ENCODE data around the gene NPFF. TPM values are rescaled to one million over a fixed set of nuclear protein-coding genes. Genes with fewer than 3 reads are reported as not detected.

NPFF gene
- total and polyA plus RNA-seq, 2 of the 13 experiments (the other 11 are each of a cell fraction or from before 2014, with no cell fraction given): not detected

DNA sequence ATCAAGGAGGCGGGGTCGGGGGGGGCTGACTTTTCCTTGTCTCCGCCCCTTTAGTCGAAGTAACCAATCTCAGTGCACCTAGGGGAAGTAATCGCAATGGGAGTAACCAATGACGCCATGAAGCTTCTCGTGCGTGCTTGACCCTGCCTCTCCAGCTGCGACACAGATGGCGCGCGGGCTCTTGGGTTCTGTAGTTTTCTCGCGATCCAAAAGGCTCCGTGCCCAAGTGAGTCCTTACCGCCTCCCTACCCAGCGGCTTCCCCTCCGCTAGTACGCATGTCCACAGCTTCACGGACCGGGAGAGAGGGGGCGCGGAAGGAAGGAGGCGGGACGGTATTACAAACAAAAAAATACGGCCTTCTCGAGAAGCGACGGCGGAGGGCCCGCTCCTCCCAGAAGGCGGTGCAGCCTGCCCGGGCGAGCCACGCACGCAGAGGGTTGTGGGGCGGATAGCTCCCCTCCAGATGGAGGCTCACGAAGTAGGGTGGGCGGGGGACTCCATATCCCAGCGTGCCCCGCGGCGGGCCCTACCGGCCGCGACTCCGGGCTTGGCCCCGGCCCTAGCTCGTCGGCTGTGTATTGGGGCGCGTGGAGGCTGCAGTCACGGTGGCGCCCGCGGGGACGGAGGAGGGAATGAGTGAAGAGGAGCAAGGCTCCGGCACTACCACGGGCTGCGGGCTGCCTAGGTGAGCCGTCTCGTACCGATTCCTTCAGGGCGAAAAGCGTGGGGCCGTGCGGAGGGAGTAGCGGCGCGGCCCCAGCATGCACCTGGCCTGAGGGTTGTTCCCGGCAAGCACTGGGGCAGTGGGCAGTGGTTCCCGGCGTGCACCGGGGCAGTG lies 6.3 kb downstream of the NPFF start, which contains the start of gene TARBP2 (continued):
- TF ChIP-seq RBM39 (IDR thresholded peaks at IDR 0.05; ENCODE audit: low read depth, low read length, poor library complexity, severe bottlenecking): peak; percentile 81
- TF ChIP-seq EED (CRISPR knock-in tag; IDR thresholded peaks at IDR 0.05): no peak
- TF ChIP-seq KAT7 (CRISPR knock-in tag; IDR thresholded peaks at IDR 0.05; ENCODE audit: borderline replicate concordance): no peak
- no peak for TF ChIP-seq GZF1 (CRISPR knock-in tag; IDR thresholded peaks at IDR 0.05)
- no peak for TF ChIP-seq NONO (IDR thresholded peaks at IDR 0.05)
- peak; percentile 97 for TF ChIP-seq NONO (CRISPR knock-in tag; conservative IDR thresholded peaks at IDR 0.05)
- TF ChIP-seq ZNF550 (CRISPR knock-in tag; IDR thresholded peaks at IDR 0.05; ENCODE audit: borderline replicate concordance): no peak
- TF ChIP-seq ZNF205 (CRISPR knock-in tag; IDR thresholded peaks at IDR 0.05): 0 out of 2 replicates have a peak, but pooled peaks have one; percentile 69
- TF ChIP-seq REL (CRISPR knock-in tag; conservative IDR thresholded peaks at IDR 0.05): 0 out of 2 replicates have a peak, but pooled peaks have one; percentile 27
- peak; percentile 93 for TF ChIP-seq REPIN1 (CRISPR knock-in tag; IDR thresholded peaks at IDR 0.05; ENCODE audit: borderline replicate concordance, low read depth)
- TF ChIP-seq, protein P1, sequence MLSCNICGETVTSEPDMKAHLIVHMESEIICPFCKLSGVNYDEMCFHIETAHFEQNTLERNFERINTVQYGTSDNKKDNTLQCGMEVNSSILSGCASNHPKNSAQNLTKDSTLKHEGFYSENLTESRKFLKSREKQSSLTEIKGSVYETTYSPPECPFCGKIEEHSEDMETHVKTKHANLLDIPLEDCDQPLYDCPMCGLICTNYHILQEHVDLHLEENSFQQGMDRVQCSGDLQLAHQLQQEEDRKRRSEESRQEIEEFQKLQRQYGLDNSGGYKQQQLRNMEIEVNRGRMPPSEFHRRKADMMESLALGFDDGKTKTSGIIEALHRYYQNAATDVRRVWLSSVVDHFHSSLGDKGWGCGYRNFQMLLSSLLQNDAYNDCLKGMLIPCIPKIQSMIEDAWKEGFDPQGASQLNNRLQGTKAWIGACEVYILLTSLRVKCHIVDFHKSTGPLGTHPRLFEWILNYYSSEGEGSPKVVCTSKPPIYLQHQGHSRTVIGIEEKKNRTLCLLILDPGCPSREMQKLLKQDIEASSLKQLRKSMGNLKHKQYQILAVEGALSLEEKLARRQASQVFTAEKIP (CRISPR knock-in tag; IDR thresholded peaks at IDR 0.05; ENCODE audit: borderline replicate concordance): no peak
- TF ChIP-seq, protein P2, sequence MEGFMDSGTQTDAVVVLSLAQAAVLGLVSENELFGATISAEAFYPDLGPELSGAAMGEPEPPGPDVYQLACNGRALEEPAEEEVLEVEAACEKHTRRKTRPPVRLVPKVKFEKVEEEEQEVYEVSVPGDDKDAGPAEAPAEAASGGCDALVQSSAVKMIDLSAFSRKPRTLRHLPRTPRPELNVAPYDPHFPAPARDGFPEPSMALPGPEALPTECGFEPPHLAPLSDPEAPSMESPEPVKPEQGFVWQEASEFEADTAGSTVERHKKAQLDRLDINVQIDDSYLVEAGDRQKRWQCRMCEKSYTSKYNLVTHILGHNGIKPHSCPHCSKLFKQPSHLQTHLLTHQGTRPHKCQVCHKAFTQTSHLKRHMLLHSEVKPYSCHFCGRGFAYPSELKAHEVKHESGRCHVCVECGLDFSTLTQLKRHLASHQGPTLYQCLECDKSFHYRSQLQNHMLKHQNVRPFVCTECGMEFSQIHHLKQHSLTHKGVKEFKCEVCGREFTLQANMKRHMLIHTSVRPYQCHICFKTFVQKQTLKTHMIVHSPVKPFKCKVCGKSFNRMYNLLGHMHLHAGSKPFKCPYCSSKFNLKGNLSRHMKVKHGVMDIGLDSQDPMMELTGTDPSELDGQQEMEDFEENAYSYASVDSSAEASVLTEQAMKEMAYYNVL (CRISPR knock-in tag; IDR thresholded peaks at IDR 0.05; ENCODE audit: borderline replicate concordance): no peak
- TF ChIP-seq ZNF773 (CRISPR knock-in tag; IDR thresholded peaks at IDR 0.05; ENCODE audit: borderline replicate concordance): 0 out of 2 replicates have a peak, but pooled peaks have one; percentile 25
- no peak; the same call in 1 of the 2 replicates for TF ChIP-seq ISL2 (CRISPR knock-in tag; IDR thresholded peaks at IDR 0.05)
- TF ChIP-seq ZFP1 (CRISPR knock-in tag; IDR thresholded peaks at IDR 0.05): no peak
- TF ChIP-seq ZNF556 (CRISPR knock-in tag; IDR thresholded peaks at IDR 0.05; ENCODE audit: borderline replicate concordance): peak; percentile 16; the same call in 1 of the 2 replicates
- peak; percentile 79; the same call in 1 of the 2 replicates for TF ChIP-seq ZNF547 (CRISPR knock-in tag; IDR thresholded peaks at IDR 0.05)
- peak; percentile 82 for TF ChIP-seq TOPORS (CRISPR knock-in tag; IDR thresholded peaks at IDR 0.05)
- TF ChIP-seq ZMYM3 (CRISPR knock-in tag; IDR thresholded peaks at IDR 0.05): no peak
- no peak for TF ChIP-seq ZNF101 (CRISPR knock-in tag; IDR thresholded peaks at IDR 0.05; ENCODE audit: borderline replicate concordance, low read depth)
- TF ChIP-seq BORCS8-MEF2B (CRISPR knock-in tag; IDR thresholded peaks at IDR 0.05): peak; percentile 91
- TF ChIP-seq HNRNPH1 (optimal IDR thresholded peaks at IDR 0.05; ENCODE audit: low read depth, low read length): no peak
- peak; percentile 85 for TF ChIP-seq TAF1 (CRISPR knock-in tag; IDR thresholded peaks at IDR 0.05)
- no peak for TF ChIP-seq TBX3 (IDR thresholded peaks at IDR 0.05; ENCODE audit: borderline replicate concordance)
- no peak for TF ChIP-seq ZNF564 (CRISPR knock-in tag; IDR thresholded peaks at IDR 0.05)
- TF ChIP-seq, protein P3, sequence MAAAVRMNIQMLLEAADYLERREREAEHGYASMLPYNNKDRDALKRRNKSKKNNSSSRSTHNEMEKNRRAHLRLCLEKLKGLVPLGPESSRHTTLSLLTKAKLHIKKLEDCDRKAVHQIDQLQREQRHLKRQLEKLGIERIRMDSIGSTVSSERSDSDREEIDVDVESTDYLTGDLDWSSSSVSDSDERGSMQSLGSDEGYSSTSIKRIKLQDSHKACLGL (CRISPR knock-in tag; IDR thresholded peaks at IDR 0.05): peak; percentile 95
- no peak for TF ChIP-seq PAF1 (CRISPR knock-in tag; IDR thresholded peaks at IDR 0.05)
- TF ChIP-seq ZNF589 (CRISPR knock-in tag; conservative IDR thresholded peaks at IDR 0.05): 0 out of 2 replicates have a peak, but pooled peaks have one; percentile 23
